AG09309 (cell line): ENCODE results near the gene HPS1.

Source experiments
- DNase-seq: peaks from one replicate; pipeline ENCODE4 v3.0.0-alpha.2; 2010; ENCODE audit warnings: low read depth
- H3K4me3 ChIP-seq: 2 replicates; pipeline ENCODE4 v1.5.1; 2011; ENCODE audit warnings: mild to moderate bottlenecking, low read depth, low read length, moderate library complexity; ENCODE audit not compliant: control insufficient read depth
- TF ChIP-seq, protein P1 (sequence below): IDR thresholded peaks from 2 replicates; pipeline ENCODE4 v1.5.1; 2011; ENCODE audit warnings: mild to moderate bottlenecking, low read depth, low read length, inconsistent platforms; ENCODE audit not compliant: insufficient read depth, control insufficient read depth; ENCODE audit errors: missing control alignments

HPS1 gene

DNA sequence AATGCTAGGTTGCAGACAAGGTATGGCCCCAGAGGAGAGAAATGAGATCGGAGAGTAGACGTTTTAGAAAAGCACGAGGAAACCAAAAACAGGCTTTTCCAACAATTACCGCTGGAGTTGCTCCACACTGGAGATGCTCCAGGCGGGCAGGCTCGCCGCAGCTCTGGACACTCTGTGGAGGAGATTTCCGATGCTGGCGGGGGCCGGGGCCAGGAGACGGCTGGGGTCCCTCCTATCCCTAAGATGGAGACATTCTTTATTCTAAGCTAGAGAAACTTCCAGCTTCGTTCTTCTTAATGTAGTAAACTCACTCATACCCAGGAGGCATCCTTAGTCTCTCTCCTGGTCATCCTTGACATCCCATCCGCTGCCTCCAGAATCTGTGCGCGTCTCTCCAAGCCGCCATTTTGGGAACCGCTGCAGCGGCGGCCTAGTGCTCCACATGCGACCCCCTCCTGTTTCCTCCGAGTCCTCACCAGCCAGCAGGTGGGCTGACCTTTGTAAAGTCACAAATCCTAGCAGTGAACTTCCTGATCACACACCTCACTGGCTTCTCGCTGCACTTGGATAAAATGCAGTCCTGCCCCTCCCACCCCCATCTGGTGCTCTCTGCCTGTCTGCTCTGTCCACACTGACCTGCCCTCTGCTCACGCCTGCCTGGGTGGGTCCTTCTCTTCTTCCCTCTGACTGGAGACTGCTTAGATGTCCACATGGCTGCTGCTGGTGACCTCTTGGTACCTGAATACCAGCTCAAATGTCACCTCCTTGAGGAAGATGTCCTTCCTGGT is 43.6 kb downstream of the HPS1 start:
- no peak overlapping the region for H3K4me3 ChIP-seq
- TF ChIP-seq, protein P1, sequence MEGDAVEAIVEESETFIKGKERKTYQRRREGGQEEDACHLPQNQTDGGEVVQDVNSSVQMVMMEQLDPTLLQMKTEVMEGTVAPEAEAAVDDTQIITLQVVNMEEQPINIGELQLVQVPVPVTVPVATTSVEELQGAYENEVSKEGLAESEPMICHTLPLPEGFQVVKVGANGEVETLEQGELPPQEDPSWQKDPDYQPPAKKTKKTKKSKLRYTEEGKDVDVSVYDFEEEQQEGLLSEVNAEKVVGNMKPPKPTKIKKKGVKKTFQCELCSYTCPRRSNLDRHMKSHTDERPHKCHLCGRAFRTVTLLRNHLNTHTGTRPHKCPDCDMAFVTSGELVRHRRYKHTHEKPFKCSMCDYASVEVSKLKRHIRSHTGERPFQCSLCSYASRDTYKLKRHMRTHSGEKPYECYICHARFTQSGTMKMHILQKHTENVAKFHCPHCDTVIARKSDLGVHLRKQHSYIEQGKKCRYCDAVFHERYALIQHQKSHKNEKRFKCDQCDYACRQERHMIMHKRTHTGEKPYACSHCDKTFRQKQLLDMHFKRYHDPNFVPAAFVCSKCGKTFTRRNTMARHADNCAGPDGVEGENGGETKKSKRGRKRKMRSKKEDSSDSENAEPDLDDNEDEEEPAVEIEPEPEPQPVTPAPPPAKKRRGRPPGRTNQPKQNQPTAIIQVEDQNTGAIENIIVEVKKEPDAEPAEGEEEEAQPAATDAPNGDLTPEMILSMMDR: no peak
- no peak for DNase-seq

DNA sequence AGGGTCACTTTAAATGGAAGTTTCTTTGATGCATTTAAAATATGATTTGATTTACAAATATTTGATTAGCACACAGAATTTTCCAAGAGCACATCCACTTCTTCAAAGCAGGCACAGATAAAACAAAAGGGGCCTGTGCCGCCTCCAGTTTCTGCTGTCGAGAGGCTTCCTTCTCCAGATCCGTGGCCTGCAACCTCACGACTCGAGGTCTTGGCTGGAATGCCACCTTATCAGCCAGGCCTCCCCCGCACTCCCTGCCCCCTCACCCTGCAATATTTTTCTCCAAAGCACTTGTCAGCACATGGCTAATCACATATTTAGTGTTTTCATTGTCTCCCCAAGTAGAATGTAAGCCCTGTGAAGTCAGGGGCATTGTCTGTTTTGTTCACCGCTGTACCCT is 44.3 kb downstream of the HPS1 start:
- TF ChIP-seq, protein P1: no peak
- no peak for DNase-seq

DNA sequence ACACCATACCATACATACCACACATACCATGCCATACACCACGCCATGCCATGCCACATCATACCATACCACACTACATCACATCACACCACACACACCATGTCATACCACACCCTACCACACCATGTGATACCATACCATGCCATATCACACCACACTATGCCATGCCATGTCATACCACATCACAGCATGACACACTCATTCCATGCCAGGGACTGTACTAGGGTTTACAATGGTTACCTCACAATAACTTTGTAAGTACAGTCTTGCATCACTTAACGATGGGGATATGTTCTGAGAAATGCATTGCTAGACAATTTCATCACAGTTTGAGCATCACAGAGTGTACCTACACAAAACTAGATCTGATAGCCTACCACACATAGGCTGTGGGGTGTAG is 46.3 kb downstream of the HPS1 start:
- no peak overlapping the region for H3K4me3 ChIP-seq
- no peak for DNase-seq
- TF ChIP-seq, protein P1: no peak

More for the DNA sequence above, 44.3 kb downstream of the HPS1 start:
- H3K4me3 ChIP-seq: no peak overlapping the region

DNA sequence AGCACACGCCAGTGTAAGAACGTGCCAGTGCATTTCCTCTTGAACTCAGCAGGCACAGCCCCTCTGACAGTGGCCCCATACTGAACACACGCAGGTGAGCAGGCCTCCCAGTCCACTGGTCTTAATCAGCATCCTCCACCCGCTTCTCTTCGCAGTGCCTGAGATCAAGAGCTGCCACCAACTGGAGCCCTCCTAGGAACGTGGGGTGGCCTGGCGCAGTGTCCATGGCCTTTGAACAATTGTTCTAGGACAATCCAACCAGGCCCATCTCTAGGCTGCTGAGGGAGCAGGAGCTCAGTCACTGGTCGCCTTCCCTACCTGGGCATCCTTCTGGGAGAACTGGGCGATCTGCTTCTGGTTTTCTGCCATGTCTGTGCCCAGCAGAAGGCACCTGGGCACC is 47.0 kb downstream of the HPS1 start:
- DNase-seq: no peak
- TF ChIP-seq, protein P1: no peak
- H3K4me3 ChIP-seq: no peak overlapping the region

DNA sequence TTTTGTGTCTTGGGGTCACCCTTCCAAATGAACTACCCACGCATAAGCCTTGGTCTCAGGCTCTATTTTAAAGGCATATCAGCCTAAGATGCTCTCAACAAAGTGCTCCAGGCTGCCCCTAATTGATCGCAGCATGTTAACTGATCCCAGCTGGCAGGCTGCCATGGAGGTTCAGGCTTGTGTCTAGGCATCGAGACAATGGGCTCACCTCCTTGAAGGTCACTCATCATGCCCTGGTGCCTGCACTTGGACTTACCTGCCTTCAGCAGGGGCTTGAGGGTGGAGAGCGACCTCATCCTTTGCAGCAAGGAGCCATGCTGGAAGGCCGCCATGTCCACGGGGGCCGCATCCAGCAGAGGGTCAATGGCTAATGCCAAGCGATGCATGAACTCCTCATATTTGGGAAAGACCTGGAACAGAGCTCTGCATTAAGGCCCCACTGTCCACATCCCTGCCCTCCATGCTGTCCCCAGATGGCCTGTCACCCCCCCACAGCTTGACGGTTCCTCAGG is 49.6 kb downstream of the HPS1 start:
- DNase-seq: no peak

DNA sequence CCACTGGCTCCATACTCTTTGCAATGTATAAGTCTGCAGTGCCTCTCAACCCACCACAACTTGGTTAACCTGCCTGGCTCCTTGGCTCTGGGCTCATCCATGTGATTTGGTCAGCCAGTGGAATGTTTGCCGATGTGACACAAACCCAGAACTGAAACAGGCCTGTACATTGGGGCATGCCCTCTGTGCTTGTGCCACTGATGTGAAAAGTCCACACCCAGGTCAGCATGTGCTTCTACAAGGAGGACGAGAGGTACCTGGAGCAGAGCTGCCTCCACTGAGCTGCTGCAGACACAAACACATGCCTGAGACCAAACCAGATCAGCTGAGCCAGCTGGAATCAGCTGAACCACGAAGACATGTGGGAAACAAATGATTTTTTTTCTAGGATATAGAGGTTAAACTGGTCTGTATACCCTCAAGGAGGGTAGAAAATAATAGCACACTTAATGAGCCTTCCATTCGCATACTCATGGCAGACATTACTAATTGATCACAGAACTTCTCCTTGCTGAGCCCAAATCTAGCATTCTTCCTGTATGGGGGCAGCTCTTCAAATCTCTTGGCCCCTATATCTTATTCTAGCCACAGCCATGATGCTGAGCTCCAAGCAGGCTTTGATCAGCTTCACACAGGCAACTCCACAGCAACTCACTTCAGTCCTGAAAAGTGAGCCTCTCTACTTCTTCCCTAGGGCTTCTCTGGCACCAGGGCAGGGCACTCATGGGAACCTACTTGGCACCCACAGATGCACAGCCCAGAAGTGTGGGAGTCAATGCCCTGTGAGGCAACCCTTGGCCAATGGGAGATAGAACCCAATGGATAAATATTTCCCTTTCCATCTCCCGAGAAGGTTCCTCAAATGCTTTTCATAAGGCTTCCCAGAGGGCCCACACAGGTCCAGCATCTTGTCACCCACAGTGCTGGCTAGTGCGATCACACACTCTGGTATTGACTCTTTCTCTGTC is 50.4 kb downstream of the HPS1 start:
- no peak for DNase-seq
- H3K4me3 ChIP-seq: no peak overlapping the region
- TF ChIP-seq, protein P1: no peak

More for the DNA sequence above, 49.6 kb downstream of the HPS1 start:
- TF ChIP-seq, protein P1: no peak
- no peak overlapping the region for H3K4me3 ChIP-seq
